ENCODE data around the gene DARS2.

GRCh38 chr1:173827611-173828010 is 3.1 kb downstream of the DARS2 start:
- no peak for TF ChIP-seq CTCF (IDR thresholded peaks at IDR 0.05)
- TF ChIP-seq POLR2A (IDR thresholded peaks at IDR 0.05) = no peak
